Measurements from ENCODE around the gene TRPC4. TPM values are rescaled to one million over a fixed set of nuclear protein-coding genes. Genes with fewer than 3 reads are reported as not detected.
A peak's percentile ranks its signal among the peaks of the same experiment; 100 is the strongest.

The TRPC4 gene
- 18.9 and 19.0 TPM in 2 replicates for total RNA-seq (2021)
- long read RNA-seq, full-length matches to known transcripts = 54 of 212 reads
- long read RNA-seq, partial matches to known transcripts = 121 of 212 reads
- long read RNA-seq, other reads (novel, unspliced or antisense) = 37 of 212 reads

- Histone ChIP-seq H3K4me1 (ENCODE audit: insufficient read depth, low read length) (no peaks in the 10 kb centered on the region; the same call in 1 of the 2 replicates), H4K5ac (ENCODE audit: insufficient read length, low read depth, low read length) (peak within 1 kb of the TSS; percentile 37), H3K4me2 (ENCODE audit: insufficient read depth, insufficient read length, low read length) (peak within 1 kb of the TSS; percentile 91), H2AFZ (ENCODE audit: low read length) (no peak within 1 kb of the TSS), H3K18ac (ENCODE audit: insufficient read length, low read depth, low read length) (no peak within 1 kb of the TSS), H2BK20ac (ENCODE audit: low read depth, low read length, poor library complexity, severe bottlenecking) (no peak within 1 kb of the TSS), H3K9me3 (ENCODE audit: control insufficient read depth, low read depth, low read length) (no peaks in the 10 kb centered on the region), H3K23ac (ENCODE audit: insufficient read length, low read depth, low read length) (no peak within 1 kb of the TSS), H3K4ac (ENCODE audit: low read depth, low read length) (no peak within 1 kb of the TSS), H2BK5ac (ENCODE audit: insufficient read length, low read length) (no peak within 1 kb of the TSS), H4K20me1 (ENCODE audit: control insufficient read depth, insufficient read depth, insufficient read length) (no peaks in the 10 kb centered on the region), H3K27me3 (ENCODE audit: insufficient read depth, low read length) (no peaks in the 10 kb centered on the region; the same call in 1 of the 2 replicates), H3K14ac (ENCODE audit: insufficient read depth, low read length) (peak within 1 kb of the TSS; percentile 62), H3K79me1 (ENCODE audit: insufficient read depth, low read depth, low read length, poor library complexity, severe bottlenecking) (no peaks in the 10 kb centered on the region), H2BK120ac (ENCODE audit: low read depth, low read length, poor library complexity, severe bottlenecking) (no peak within 1 kb of the TSS), H3T11ph (ENCODE audit: low read length) (no peak within 1 kb of the TSS), H2BK15ac (ENCODE audit: low read depth, low read length) (no peak within 1 kb of the TSS), H3K23me2 (ENCODE audit: insufficient read length, low read depth, low read length, poor library complexity, severe bottlenecking) (peaks cover 14% of the 10 kb centered on the region), H3K27ac (ENCODE audit: insufficient read length, low read depth, low read length) (no peak within 1 kb of the TSS), H2BK12ac (ENCODE audit: insufficient read length, low read depth, low read length) (no peak within 1 kb of the TSS), H4K91ac (ENCODE audit: insufficient read length, low read depth, low read length) (no peak within 1 kb of the TSS), H3K56ac (ENCODE audit: insufficient read length, low read depth, low read length) (no peak within 1 kb of the TSS), H2AK5ac (ENCODE audit: insufficient read length, low read length) (no peak within 1 kb of the TSS), H4K8ac (replicated peaks; ENCODE audit: insufficient read length, low read depth, low read length) (no peak within 1 kb of the TSS), H3K79me2 (ENCODE audit: insufficient read depth, low read length) (no peaks in the 10 kb centered on the region), H3K9ac (ENCODE audit: extremely low read depth, insufficient read length, low read length) (peak within 1 kb of the TSS; percentile 73)
- peaks cover 14% of the 10 kb centered on the region for H3K27me3 Mint-ChIP-seq (ENCODE audit: low read depth)
- H3K9me3 Mint-ChIP-seq = no peaks in the 10 kb centered on the region
- peak; percentile 78 for TF ChIP-seq CTCF (conservative IDR thresholded peaks at IDR 0.05)
- peaks cover 20 to 35% of the 10 kb centered on the region in 2 experiments for H3K4me1 Mint-ChIP-seq
- no CpG with 5 or more reads among the region's 43 CpGs for WGBS (ENCODE audit: extremely low coverage, insufficient read length, low lambda C conversion rate)
- H3K4me3 Mint-ChIP-seq = peak within 1 kb of the TSS; percentile 85 to 98
- DNase-seq = peak; percentile 84
- peak within 1 kb of the TSS; percentile 80 to 95 (median 90) for H3K27ac Mint-ChIP-seq
- H3K36me3 Mint-ChIP-seq (ENCODE audit: insufficient read depth in 1 of 3, low read depth in 3 of 3) = no peaks in the 10 kb centered on the region; a peak in 1 of 7 replicates
Measured at GRCh38 chr13:37869756-37870488, at the start of gene TRPC4. Gene TRPC4, minus strand, starts transcription at chr13:37869772. Its CDS starts 86,439 bp downstream, at chr13:37783333.

All from H9 (cell line).